ENCODE results near the gene SETBP1. TPM values are rescaled to one million over a fixed set of nuclear protein-coding genes. Genes with fewer than 3 reads are reported as not detected.

SETBP1 gene
- total and polyA plus RNA-seq, 9 of the 15 experiments (the other 6 are each of a cell fraction or from before 2014, with no cell fraction given), result under 0.01 to 0.13 (median 0.04) TPM

GRCh38 chr18:45109706-45110105 lies 429.0 kb downstream of the SETBP1 start (continued):
- TF ChIP-seq TCFL5 (CRISPR knock-in tag; conservative IDR thresholded peaks at IDR 0.05) (no peak), MEIS2 (IDR thresholded peaks at IDR 0.05; ENCODE audit: partially characterized antibody) (no peak), KAT2B (IDR thresholded peaks at IDR 0.05; ENCODE audit: low read depth, low read length) (no peak), ZNF217 (CRISPR knock-in tag; IDR thresholded peaks at IDR 0.05) (no peak), TBL1XR1 (IDR thresholded peaks at IDR 0.05; ENCODE audit: low read length in 2 of 2) (no peak), PKNOX1 (IDR thresholded peaks at IDR 0.05) (no peak), E2F1 (CRISPR knock-in tag; IDR thresholded peaks at IDR 0.05) (no peak), ZNF121 (CRISPR knock-in tag; conservative IDR thresholded peaks at IDR 0.05) (no peak), CLOCK (CRISPR knock-in tag; IDR thresholded peaks at IDR 0.05; ENCODE audit: borderline replicate concordance) (no peak)
